ENCODE data around the gene SHB. TPM values are rescaled to one million over a fixed set of nuclear protein-coding genes. Genes with fewer than 3 reads are reported as not detected.

The SHB gene
- total RNA-seq, 2 experiments from 2014 or later, result 2.8 to 3.2 TPM

DNA sequence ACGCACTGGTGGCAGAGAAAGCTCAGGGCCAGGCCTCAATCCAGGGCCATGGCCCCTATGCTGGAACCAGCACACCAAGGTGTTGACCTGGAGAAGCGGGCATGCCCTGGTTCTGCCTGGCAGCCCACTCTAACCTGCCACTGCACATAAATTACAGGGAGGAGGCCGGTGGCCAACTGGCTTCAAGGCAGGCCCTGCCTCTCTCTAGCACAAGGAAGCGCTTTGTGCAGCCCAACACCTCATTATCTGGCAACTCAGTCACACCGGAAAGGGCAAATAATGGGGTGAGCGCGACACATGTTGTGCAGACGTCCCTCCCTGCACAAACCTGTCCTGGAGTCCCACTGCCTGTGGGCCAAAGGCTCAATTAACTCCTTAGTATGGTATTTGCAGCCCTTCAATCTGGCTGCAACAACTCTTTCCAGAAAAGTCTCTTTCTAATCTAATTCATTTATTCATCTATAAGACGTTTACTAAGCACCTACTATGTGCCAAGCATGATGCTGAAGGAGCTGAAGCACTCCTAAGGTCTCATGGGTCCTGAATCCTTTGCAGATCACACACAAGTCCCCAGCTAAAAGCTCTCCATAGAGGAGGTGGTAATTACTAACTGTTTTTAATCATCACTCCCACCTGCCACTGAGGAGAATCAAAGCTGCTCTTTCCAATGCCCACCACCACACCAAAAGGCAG is 24.9 kb downstream of the SHB start:
- intact Hi-C loops (cut with micrococcal nuclease), result no loop called here
- CTCF ChIA-PET, result no interaction called here

GRCh38 chr9:38042626-38043357 is 26.2 kb downstream of the SHB start:
- ATAC-seq (no peak), DNase-seq (no peak)
- CTCF ChIA-PET, result no interaction called here
- no peaks in the 10 kb centered on the region for H3K36me3 Mint-ChIP-seq (ENCODE audit: low read depth)
- no peaks in the 10 kb centered on the region for H3K27me3 Mint-ChIP-seq
- peaks cover 5% of the 10 kb centered on the region for H3K4me1 Mint-ChIP-seq (ENCODE audit: low read depth)
- no peak for TF ChIP-seq CTCF (IDR thresholded peaks at IDR 0.05)
- no peaks in the 10 kb centered on the region for H3K9me3 Mint-ChIP-seq
- H3K4me3 Mint-ChIP-seq, result no peak overlapping the region
- intact Hi-C loops (cut with micrococcal nuclease), result no loop called here
- H3K27ac Mint-ChIP-seq, result no peak overlapping the region
- POLR2A ChIA-PET, result no interaction called here

More for the DNA sequence above, 24.9 kb downstream of the SHB start:
- TF ChIP-seq CTCF (IDR thresholded peaks at IDR 0.05), result no peak
- H3K27me3 Mint-ChIP-seq, result no peaks in the 10 kb centered on the region
- peaks cover 6% of the 10 kb centered on the region for H3K4me1 Mint-ChIP-seq (ENCODE audit: low read depth)
- no peak overlapping the region for H3K27ac Mint-ChIP-seq
- POLR2A ChIA-PET, result interaction anchor here (0.7 kb wide), 1 partner anchor 8 kb away, joined by 3 read pairs; no protein-coding TSS in a partner anchor
- no peaks in the 10 kb centered on the region for H3K9me3 Mint-ChIP-seq
- H3K4me3 Mint-ChIP-seq, result no peak overlapping the region
- ATAC-seq (no peak), DNase-seq (no peak)
- H3K36me3 Mint-ChIP-seq (ENCODE audit: low read depth), result no peaks in the 10 kb centered on the region

- ATAC-seq (no peak), DNase-seq (no peak)
- intact Hi-C loops (cut with micrococcal nuclease), result no loop called here
- H3K9me3 Mint-ChIP-seq, result no peaks in the 10 kb centered on the region
- no peak overlapping the region for H3K27ac Mint-ChIP-seq
- no peak overlapping the region for H3K4me3 Mint-ChIP-seq
- POLR2A ChIA-PET, result no interaction called here
- CTCF ChIA-PET, result no interaction called here
- TF ChIP-seq CTCF (IDR thresholded peaks at IDR 0.05), result no peak
- H3K27me3 Mint-ChIP-seq, result no peaks in the 10 kb centered on the region
- H3K36me3 Mint-ChIP-seq (ENCODE audit: low read depth), result no peaks in the 10 kb centered on the region
- no peaks in the 10 kb centered on the region for H3K4me1 Mint-ChIP-seq (ENCODE audit: low read depth)
Observed at GRCh38 chr9:38041564-38042243, 27.3 kb downstream of the SHB start.

GRCh38 chr9:38039907-38040682 is 28.9 kb downstream of the SHB start:
- Mint-ChIP-seq H3K9me3 (no peaks in the 10 kb centered on the region), H3K27ac (no peak overlapping the region), H3K4me3 (no peak overlapping the region), H3K36me3 (ENCODE audit: low read depth) (no peaks in the 10 kb centered on the region), H3K27me3 (no peaks in the 10 kb centered on the region), H3K4me1 (ENCODE audit: low read depth) (no peaks in the 10 kb centered on the region)
- ChIA-PET CTCF (interaction anchor here (0.9 kb wide), 1 partner anchor 11 kb away, joined by 3 read pairs; no protein-coding TSS in a partner anchor), POLR2A (interaction anchor here (0.8 kb wide), 1 partner anchor 8 kb away, joined by 3 read pairs; no protein-coding TSS in a partner anchor)
- intact Hi-C loops (cut with micrococcal nuclease), result no loop called here
- no peak for TF ChIP-seq CTCF (IDR thresholded peaks at IDR 0.05)
- ATAC-seq (no peak), DNase-seq (no peak)
